Neural progenitor cell (in vitro differentiated cells): ENCODE results near the gene TEX9.

ENCODE experiments used
- EZH2phosphoT487 ChIP-seq: fragments of 200-600 bp; sonication (generic); IDR thresholded peaks from 2 replicates; pipeline ENCODE4 v1.6.1; 2017; ENCODE audit warnings: antibody characterized with exemption
- TF ChIP-seq, protein P1 (sequence below): fragments of 200-600 bp; sonication (generic); IDR thresholded peaks from 2 replicates; pipeline ENCODE4 v1.5.1; 2017; ENCODE audit warnings: antibody characterized with exemption, mild to moderate bottlenecking

DNA sequence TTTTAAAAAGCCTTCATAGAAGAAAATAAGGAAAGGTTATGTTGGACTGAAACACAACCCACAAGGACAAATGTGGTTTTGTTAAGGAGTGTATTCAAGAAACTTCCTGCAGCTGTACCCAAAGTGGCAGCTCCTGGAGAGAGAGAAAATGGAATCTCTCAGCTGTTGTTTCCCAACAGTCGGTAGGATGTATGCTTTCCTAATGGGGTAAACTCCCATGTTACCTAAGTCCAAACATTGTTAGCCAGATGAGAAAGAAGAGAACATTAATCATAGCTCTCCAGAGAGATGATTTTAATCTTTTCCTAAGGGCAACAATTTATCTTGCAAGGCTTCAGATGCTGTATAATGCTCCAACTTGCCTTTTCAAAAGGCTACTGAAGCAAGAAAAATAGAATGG, 22.6 kb upstream of the TEX9 start:
- TF ChIP-seq, protein P1, sequence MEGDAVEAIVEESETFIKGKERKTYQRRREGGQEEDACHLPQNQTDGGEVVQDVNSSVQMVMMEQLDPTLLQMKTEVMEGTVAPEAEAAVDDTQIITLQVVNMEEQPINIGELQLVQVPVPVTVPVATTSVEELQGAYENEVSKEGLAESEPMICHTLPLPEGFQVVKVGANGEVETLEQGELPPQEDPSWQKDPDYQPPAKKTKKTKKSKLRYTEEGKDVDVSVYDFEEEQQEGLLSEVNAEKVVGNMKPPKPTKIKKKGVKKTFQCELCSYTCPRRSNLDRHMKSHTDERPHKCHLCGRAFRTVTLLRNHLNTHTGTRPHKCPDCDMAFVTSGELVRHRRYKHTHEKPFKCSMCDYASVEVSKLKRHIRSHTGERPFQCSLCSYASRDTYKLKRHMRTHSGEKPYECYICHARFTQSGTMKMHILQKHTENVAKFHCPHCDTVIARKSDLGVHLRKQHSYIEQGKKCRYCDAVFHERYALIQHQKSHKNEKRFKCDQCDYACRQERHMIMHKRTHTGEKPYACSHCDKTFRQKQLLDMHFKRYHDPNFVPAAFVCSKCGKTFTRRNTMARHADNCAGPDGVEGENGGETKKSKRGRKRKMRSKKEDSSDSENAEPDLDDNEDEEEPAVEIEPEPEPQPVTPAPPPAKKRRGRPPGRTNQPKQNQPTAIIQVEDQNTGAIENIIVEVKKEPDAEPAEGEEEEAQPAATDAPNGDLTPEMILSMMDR: no peak
- TF ChIP-seq EZH2phosphoT487: no peak
